GM19351 (cell line): ENCODE data around the gene DKK2.
"Not testable (repeated sequence)": the region's sequence is repeated elsewhere in the genome, so short reads cannot be mapped to it uniquely, and the experiment has no call there.

ENCODE experiments used
- ATAC-seq: cut with Tn5 transposase; IDR thresholded peaks from one replicate; pipeline ENCODE4 v1.9.1; 2021; ENCODE audit warnings: mild to moderate bottlenecking, moderate library complexity; ENCODE audit not compliant: unreplicated experiment

DKK2 gene

DNA sequence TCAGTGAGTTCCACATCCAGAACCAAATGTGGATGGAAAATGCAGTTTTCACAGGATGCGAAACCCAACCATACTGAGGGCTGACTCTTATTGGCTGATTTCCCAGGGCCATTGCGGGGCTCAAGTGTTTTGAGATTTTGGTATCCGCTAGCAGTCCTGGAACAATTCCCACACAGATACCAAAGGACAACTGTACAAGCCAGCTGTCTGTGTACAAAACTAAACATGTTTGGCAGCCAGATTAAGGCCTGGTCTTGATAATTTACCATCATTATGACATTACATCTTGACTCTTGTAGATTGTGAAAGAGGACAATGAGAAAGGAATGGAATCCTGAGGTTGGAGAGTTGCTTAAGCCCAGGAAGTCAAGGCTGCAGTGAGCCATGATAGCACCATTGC is 121.9 kb downstream of the DKK2 start:
- no peak for ATAC-seq

DNA sequence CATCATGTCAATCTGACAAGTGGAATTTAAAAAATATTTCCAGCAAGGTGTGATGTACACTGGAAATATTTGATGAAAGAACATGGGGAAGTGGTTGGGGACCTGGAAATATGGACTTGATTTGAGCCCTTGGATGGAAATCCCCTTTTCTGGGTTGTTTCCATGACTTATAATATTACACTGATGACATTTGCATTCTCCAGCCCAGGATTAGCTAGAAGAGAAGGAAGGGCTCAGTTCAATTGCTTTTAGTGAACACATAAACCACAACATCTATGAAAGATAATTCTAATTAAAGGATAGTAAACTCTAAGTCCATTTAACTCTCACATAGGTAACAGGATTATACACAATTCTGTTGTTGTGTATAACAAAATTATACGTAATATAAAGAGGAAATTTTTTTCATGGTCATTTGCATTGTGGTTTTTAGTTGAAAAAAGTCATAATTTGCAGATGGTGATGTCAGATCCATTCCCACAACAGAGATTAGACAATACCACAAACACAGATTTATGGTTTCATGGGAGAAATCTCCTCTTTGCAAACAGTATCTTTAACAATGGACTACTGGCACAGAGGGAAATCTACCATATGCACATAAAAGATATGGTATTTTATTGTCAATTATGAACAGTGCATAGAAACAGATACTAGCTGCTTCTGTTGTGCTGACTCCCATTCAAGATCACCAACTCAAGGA is 126.5 kb downstream of the DKK2 start:
- ATAC-seq = no peak

DNA sequence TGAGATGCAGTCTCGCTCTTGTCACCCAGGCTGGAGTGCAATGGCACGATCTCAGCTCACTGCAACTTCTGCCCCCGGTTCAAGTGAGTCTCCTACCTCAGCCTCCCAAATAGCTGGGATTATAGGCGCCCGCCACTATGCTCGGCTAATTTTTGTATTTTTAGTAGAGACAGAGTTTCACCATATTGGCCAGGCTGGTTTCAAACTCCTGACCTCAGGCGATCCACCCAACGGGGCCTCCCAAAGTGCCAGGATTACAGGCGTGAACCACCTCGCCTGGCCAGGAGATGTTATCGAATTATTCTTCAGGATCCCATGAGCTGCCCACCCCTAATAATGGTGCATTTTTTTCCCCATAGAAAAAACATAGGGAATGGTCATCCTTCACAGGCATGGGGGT is 128.1 kb downstream of the DKK2 start:
- ATAC-seq = not testable (repeated sequence)

DNA sequence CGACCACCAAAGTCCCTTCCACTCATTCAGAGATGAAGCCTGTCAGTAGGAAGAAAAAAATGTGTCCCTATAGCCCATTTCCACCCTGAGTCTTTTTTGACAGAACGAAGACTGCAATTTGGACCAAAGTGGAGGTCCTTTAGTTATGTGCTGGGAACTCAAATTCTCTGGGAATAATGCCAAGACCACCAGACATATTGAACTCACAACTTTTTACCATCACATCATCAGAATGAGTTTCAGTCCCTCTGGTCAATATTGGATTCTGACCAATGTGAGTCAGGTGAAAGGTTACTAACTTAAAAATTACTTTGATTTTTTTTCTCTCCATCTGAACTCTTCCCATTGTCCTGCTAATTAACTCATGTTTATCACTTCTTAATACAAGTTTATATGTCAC is 128.9 kb downstream of the DKK2 start:
- ATAC-seq = no peak

DNA sequence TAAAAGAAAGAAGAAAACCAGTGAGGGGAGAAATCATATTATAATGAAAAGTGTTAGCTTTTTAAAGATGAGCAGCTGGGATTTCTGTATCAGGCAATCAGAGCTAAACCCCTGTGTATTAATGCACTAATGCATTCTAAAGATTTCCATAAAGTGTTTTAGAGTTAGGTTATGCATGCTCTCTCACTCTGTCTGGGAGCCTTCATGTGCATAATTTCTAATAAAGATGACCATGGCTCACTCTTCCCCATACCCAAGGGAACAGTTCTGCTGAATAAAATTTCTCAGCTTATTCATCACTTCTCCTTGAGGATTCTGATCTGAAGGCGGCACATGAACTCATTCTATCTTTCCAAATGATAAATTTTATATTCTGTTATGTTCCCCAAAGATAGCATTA is 129.4 kb downstream of the DKK2 start:
- ATAC-seq = no peak

DNA sequence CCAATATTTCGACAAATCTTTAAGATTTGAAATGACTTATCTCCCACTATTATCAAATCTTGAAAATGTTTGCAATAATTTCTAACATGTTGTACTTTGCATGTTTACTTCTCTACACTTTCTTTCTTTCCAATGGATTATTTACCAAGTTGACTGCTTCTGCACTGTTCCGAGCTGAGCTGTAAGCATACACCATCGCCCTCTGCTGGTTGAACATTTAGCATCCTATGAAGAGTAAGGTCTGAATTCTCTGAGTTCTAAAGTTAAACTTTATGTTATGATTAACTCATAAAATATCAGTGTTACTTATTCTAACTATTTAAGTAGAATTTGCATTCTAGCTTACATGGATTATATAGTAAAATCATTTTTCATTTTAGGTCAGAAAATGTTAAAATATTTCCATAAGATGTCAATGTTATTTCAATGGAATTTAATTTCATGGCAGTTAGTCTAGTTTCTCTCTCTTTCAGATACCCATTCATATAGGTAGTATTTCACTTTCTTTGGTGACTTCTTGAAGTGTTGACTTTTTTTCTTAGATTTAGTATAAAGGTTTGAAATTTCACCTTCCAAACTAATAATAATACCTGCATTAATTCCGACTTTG is 137.4 kb downstream of the DKK2 start:
- peak; percentile 96 for ATAC-seq

DNA sequence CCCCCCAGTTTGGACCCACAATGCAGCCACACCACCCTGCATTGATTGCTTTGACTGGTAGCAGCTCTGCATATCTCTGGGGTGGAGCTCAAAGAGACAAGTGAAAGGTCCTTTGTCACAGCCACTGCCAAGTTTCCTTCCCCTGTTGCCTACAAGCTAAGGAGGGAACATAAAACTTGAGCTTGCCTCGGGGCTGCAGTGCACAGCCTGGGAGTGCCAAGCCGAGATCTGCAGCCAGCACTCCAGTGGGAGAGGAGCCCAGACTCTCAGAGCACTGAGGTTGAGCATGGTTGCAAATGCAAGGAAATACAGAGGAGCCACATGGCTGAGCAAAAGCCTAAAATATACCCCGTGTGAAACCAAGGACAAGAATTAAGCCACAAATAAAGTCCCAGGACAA is 142.2 kb downstream of the DKK2 start:
- ATAC-seq = no peak

DNA sequence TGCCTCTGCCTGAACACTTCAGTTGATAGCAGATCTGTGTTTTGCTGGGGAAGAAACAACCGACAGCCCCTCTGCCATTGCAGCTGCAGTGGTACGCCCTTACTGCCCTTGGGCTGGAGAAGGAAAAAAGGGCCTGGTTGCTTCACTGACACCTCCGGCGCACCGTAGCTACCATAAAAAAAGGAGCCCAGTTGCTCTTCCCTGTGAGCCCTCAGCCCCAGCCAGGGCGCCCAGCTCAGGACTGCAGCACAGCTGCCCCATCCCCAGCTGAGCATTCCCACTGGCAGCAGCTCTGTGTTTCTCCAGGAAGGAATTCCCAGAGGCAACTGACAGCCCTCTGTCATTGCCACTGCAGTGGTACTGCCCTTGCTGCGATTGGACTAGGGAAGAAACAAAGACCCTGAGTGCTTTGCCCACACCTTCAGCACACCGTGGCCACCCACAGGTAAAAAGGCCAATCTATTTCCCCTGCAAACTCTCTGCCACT is 142.7 kb downstream of the DKK2 start:
- ATAC-seq = no peak

DNA sequence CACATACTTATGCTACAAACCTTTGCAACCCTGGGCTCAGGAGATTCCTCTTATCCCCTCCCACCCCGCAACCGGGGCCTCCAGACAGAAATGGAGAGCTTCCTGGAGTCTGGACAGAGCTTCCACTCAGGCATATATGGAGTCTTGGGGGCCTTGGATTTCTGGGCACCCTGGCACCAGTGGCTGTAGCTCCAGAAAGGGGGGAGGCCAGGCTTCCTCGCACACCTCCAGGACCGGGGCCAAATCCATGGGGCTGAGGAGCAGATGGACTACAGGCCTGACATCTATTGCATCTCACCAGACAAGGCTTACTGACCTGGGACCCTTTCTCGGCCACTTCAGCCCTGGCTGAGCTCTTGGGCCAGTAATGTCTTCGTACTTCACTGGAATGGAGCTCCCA is 143.3 kb downstream of the DKK2 start:
- no peak for ATAC-seq

DNA sequence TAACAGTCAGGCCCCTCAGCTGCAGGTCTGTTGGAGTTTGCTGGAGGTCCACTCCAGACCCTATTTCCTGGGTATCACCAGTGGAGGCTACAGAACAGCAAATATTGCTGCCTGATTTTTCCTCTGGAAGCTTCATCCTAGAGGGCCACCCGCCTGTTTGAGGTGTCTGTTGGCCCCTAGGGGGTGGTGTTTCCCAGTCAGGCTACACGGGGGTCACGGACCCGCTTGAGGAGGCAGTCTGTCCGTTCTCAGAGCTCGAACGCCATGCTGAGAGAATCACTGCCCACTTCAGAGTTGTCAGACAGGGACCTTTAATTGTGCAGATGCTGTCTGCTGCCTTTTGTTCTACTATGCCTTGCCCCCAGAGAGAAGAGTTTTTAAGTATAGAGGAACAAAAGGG is 160.8 kb downstream of the DKK2 start:
- no peak for ATAC-seq
